ENCODE measurements around the gene FOXA3. TPM values are rescaled to one million over a fixed set of nuclear protein-coding genes. Genes with fewer than 3 reads are reported as not detected.

The FOXA3 gene
- polyA plus RNA-seq, 1 donor (not counting 4 experiments of a cell fraction or from before 2014, with no cell fraction given): not detected

- TF ChIP-seq CTCF (optimal IDR thresholded peaks at IDR 0.05 in 1 of 3, IDR thresholded peaks at IDR 0.05 in 1 of 3, conservative IDR thresholded peaks at IDR 0.05 in 1 of 3; ENCODE audit: extremely low read depth in 1 of 3, insufficient read depth in 2 of 3, low read length in 3 of 3) (no peak), EZH2 (IDR thresholded peaks at IDR 0.05; ENCODE audit: low read length) (no peak)
- FAIRE-seq (no peak), DNase-seq (ENCODE audit: low read depth, low spot score) (no peak)
- H3K36me3 ChIP-seq (ENCODE audit: control insufficient read depth in 2 of 2, extremely low read depth in 1 of 2, insufficient read depth in 2 of 2, low read length in 2 of 2): peaks cover 7 to 9% of the 10 kb centered on the region in 2 experiments
- H3K9me3 ChIP-seq (ENCODE audit: control insufficient read depth, low read depth, low read length): no peaks in the 10 kb centered on the region
- H4K20me1 ChIP-seq (ENCODE audit: control insufficient read depth, extremely low read depth, insufficient read depth, low read length): no peaks in the 10 kb centered on the region
- no peak overlapping the region for H3K9ac ChIP-seq (ENCODE audit: control insufficient read depth, extremely low read depth, insufficient read depth, low read length)
- H3K79me2 ChIP-seq (ENCODE audit: control insufficient read depth, insufficient read depth, low read length): peaks cover 2% of the 10 kb centered on the region
- dilution Hi-C loops (cut with MboI; ENCODE audit: extremely low pct_ligation_motif_present, low sequenced_read_pairs): no loop called here
- H3K9me1 ChIP-seq (ENCODE audit: control insufficient read depth, extremely low read depth, insufficient read depth, low read length): no peaks in the 10 kb centered on the region
- H3K4me2 ChIP-seq (ENCODE audit: control insufficient read depth, extremely low read depth, insufficient read depth, low read depth, low read length): no peak overlapping the region
- H3K4me3 ChIP-seq (ENCODE audit: control insufficient read depth in 2 of 3, extremely low read depth in 1 of 3, insufficient read depth in 2 of 3, low read depth in 1 of 3, low read length in 3 of 3): no peak overlapping the region
- no peaks in the 10 kb centered on the region for H3K4me1 ChIP-seq (ENCODE audit: control insufficient read depth, extremely low read depth, insufficient read depth, low read length)
- H2AFZ ChIP-seq (ENCODE audit: control insufficient read depth, low read length): no peak overlapping the region
- no peaks in the 10 kb centered on the region for H3K27me3 ChIP-seq (ENCODE audit: control insufficient read depth, extremely low read depth, insufficient read depth, low read length)
- no peak overlapping the region for H3K27ac ChIP-seq (ENCODE audit: control insufficient read depth, insufficient read depth, low read length)
These were observed 33.2 kb downstream of the FOXA3 start for GRCh38 chr19:45897261-45897812.

GRCh38 chr19:45899253-45899652 is 35.1 kb downstream of the FOXA3 start:
- DNase-seq (ENCODE audit: low read depth, low spot score) (no peak), FAIRE-seq (no peak)
- Histone ChIP-seq H3K4me1 (ENCODE audit: control insufficient read depth, extremely low read depth, insufficient read depth, low read length) (peaks cover 6% of the 10 kb centered on the region), H4K20me1 (ENCODE audit: control insufficient read depth, extremely low read depth, insufficient read depth, low read length) (no peaks in the 10 kb centered on the region), H3K9me3 (ENCODE audit: control insufficient read depth, low read depth, low read length) (no peaks in the 10 kb centered on the region), H3K9me1 (ENCODE audit: control insufficient read depth, extremely low read depth, insufficient read depth, low read length) (no peaks in the 10 kb centered on the region), H3K4me3 (ENCODE audit: control insufficient read depth in 2 of 3, extremely low read depth in 1 of 3, insufficient read depth in 2 of 3, low read depth in 1 of 3, low read length in 3 of 3) (no peak overlapping the region), H3K79me2 (ENCODE audit: control insufficient read depth, insufficient read depth, low read length) (peaks cover 2% of the 10 kb centered on the region), H3K4me2 (ENCODE audit: control insufficient read depth, extremely low read depth, insufficient read depth, low read depth, low read length) (no peak overlapping the region), H3K9ac (ENCODE audit: control insufficient read depth, extremely low read depth, insufficient read depth, low read length) (no peak overlapping the region), H3K27me3 (ENCODE audit: control insufficient read depth, extremely low read depth, insufficient read depth, low read length) (no peaks in the 10 kb centered on the region), H3K27ac (ENCODE audit: control insufficient read depth, insufficient read depth, low read length) (no peak overlapping the region), H3K36me3 (ENCODE audit: control insufficient read depth in 2 of 2, extremely low read depth in 1 of 2, insufficient read depth in 2 of 2, low read length in 2 of 2) (peaks cover 7 to 9% of the 10 kb centered on the region in 2 experiments), H2AFZ (ENCODE audit: control insufficient read depth, low read length) (no peak overlapping the region)
- dilution Hi-C loops (cut with MboI; ENCODE audit: extremely low pct_ligation_motif_present, low sequenced_read_pairs): no loop called here
- TF ChIP-seq CTCF (optimal IDR thresholded peaks at IDR 0.05 in 1 of 3, IDR thresholded peaks at IDR 0.05 in 1 of 3, conservative IDR thresholded peaks at IDR 0.05 in 1 of 3; ENCODE audit: extremely low read depth in 1 of 3, insufficient read depth in 2 of 3, low read length in 3 of 3) (no peak), EZH2 (IDR thresholded peaks at IDR 0.05; ENCODE audit: low read length) (no peak)

Measured in keratinocyte (primary cell).